ENCODE results near the gene C11orf91.
A peak's percentile ranks its signal among the peaks of the same experiment; 100 is the strongest.
"Not testable (repeated sequence)": the region's sequence is repeated elsewhere in the genome, so short reads cannot be mapped to it uniquely, and the experiment has no call there.

Gene C11orf91, protein sequence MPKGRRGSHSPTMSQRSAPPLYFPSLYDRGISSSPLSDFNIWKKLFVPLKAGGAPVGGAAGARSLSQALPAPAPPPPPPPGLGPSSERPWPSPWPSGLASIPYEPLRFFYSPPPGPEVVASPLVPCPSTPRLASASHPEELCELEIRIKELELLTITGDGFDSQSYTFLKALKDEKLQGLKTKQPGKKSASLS

DNA sequence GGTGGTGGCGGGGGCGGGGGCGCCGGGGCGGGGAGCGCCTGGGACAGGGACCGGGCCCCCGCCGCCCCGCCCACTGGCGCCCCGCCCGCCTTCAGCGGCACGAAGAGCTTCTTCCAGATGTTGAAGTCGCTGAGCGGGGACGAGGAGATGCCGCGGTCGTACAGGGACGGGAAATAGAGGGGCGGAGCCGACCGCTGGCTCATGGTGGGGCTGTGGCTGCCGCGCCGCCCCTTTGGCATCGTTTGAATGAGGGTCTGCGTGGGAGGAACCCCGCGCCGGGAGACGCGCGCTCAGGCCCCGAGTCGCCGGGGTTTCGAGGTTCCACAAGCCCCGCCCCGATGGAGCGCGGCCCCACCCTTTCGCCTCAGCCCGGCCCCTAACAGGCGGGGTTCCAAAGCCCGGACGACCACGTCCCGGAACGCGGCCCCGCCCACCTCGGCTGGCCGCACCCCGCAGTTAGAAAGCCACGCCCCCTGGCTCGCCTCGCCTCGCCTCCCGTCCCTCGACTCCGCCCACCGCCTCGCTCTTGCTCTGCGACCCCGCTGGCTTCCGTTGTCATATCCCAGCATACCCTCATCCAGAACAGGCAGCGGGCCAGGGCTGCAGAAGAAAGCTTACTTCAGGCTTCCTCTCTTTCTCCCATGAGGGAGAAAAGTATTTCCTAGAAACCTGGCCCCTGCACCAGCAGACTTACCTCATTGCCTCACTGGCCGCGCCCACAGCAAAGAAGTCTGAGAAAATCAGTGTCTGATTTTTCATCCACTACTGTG, at the start of gene C11orf91:
Gene C11orf91 (minus strand): TSS at position 325 of the 770 bp plus-strand sequence. CDS start 86 bp downstream, at position 239.
- peak; percentile 81 to 92 for DNase-seq (ENCODE audit: low read depth in 2 of 2)

DNA sequence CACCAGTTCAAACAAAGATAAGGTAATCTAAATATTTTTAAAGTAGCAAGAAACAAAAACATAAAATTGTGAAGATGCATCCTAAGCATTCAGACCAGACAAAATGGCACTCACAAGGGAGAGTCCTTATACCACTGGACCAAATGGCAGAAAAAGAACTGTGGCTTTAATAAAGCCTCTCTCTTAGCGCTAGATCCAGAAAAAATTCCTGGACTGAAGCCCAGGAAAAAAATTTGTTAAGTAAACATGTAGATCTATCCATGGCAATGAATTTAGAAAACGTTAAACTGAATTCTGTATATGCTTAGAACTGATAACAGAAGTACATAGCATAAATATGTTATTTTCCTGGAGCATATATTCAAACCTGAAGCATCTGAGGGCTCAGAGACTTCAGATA, 47.4 kb upstream of the C11orf91 start:
- no peak for DNase-seq (ENCODE audit: low read depth in 2 of 2)

DNA sequence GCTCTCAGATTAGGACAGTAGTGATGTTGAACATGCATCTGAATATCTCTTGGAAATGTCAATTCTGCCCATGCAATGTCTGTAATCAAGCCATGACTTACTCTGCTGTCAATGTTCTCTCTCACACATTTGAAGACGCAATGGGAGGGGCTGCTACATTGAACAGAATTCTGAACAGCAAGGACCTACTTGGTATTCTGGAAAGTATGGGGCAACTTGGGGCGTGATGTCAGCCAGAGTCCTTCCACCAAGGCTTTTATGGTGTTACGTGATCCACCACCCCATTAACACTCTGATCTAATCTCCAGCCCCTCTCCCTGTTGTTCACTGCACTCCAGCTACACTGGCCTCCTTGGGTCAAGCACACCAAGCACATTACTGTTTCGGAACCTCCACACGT, 42.7 kb upstream of the C11orf91 start:
- no peak for DNase-seq (ENCODE audit: low read depth in 2 of 2)

DNA sequence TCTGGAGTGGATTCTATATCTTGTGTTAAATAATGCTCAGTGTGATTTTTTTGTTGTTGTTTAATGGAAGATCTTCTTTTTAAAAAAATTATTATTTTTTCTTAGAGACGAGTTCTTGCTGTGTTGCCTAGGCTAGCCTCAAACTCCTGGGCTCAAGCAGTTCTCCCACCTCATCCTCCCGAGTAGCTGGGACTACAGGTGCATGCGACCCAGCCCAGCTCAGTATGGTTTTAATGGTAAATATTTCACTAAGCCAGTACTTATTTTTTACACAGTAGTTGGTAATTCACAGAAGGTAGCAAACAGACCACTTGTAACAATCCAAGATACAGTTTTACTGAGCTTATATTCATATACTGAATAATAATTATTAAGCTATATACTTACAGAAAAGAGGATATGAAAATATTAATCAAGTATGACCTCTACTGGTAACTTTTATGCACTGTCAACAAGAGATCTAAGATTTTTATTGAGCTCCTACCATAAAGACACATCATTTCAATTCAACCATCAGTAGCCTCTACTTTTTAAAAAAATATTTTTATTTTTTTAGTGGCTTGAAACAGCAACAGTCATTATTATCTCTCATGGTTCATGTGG, 41.7 kb upstream of the C11orf91 start:
- DNase-seq (ENCODE audit: low read depth in 2 of 2) = no peak

DNA sequence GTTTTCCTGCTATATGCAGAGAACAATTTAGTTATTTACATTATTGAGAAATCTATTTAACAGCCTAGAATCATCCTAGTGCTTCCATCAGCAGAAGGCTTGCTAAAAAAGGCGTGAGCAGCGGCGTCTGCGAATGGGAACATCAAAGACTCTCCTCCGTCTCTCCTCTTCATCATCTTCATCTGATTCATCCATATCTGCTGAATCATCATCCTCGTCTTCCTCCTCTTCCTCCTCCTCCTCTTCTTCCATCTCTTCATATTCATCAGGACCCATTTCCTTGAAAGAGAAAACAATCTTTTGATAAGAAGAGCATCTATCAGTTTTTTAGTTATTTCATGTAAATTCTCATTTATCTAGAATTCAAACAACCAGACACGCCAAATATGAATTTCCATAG, 41.2 kb upstream of the C11orf91 start:
- DNase-seq (ENCODE audit: low read depth in 2 of 2) = no peak

DNA sequence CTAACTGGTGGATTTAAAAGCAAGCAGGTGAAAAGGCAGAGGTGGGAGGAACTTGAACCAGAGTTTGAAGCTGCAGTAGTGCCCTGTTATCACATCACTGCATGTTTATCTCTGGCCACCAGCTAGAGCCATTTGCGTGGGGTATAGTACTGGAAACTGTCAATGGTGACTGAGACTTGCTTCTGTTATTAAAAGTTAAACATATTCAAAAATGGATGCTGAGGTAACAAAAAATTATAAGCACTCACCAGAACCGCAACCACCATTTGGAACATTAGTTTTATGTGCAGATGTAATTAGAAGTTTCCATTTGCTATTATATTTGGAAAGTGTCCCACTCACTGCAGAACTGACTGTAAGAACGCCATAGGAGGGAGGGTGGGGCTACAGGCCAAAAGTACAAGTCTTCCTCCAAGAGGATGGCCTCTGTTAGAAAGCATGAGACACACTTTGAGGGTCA, 36.8 kb upstream of the C11orf91 start:
- DNase-seq (ENCODE audit: low read depth in 2 of 2) = no peak

DNA sequence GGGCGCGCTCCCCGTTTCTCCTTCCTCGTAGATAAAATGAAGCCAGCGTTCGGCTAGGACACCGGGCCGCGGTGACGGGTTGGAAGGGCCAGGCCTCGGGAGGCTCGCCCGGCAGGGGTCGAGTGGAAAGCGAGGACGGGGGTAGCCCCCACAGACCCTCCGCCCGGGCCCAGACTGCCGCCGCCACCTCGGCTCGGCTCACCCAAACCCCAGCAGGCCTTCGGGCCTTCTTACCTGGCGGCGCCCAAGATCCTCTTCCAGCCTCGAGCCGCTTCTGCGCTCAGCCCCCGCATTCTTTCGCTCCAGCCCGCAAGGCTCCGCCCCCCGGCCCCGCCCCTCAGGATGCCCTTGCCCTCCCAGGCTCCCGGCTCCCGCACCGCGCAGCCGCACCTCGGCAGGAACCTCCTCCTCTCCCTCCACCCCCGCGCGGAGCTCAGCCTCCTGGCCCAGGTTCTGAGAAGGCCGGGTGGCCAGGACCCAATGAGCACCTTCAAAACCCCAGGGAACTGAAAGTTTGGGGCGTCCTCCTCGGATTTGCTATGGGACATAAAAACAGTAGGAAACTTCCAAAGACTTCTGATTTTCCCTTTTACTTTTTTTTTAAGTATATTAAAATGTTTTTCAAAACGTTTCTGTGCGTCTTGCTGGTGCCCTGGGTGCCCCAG, 35.7 kb upstream of the C11orf91 start, which contains the start of gene CD59:
Gene CD59 (minus strand): TSS at position 276 of the 665 bp plus-strand sequence. CDS start 13,978 bp downstream, outside the sequence.
- peak; percentile 77 to 81 for DNase-seq (ENCODE audit: low read depth in 2 of 2)

DNA sequence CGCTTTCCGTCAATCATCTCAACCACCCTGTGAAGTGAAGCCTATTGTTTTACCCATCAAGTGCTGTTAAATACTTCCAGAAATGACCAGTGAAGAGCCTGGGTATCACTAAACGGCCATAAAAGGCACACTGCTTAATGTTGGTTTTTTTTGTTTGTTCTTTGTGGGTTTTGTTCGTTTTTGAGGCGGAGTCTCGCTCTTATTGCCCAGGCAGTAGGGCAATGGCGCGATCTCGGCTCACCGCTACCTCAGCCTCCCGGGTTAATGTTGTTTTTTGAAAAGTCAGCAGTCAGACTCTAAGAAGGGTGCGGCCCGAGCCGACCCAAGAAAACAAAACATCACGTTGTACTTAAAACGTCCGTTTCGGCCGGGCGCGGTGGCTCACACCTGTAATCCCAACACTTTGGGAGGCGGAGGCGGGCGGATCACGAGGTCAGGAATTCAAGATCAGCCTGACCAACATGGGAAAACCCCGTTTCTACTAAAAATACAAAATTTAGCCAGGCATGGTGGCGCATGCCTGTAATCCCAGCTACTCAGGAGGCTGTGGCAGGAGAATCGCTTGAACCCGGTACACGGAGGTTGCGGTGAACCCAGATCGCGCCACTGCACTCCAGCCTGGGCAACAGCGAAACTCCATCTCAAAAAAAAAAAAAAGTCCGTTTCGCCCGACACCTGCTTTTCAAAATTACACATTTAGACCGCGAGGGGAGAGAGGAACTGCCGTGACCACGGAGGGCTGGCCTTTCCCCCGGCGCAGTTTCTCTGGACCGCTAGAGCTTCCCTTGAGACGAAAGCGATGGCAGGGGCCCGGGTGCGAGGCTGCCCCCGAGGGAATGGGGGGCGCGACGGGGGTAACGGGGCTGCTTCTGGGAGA, 34.9 kb upstream of the C11orf91 start:
- DNase-seq (ENCODE audit: low read depth in 2 of 2) = no peak

DNA sequence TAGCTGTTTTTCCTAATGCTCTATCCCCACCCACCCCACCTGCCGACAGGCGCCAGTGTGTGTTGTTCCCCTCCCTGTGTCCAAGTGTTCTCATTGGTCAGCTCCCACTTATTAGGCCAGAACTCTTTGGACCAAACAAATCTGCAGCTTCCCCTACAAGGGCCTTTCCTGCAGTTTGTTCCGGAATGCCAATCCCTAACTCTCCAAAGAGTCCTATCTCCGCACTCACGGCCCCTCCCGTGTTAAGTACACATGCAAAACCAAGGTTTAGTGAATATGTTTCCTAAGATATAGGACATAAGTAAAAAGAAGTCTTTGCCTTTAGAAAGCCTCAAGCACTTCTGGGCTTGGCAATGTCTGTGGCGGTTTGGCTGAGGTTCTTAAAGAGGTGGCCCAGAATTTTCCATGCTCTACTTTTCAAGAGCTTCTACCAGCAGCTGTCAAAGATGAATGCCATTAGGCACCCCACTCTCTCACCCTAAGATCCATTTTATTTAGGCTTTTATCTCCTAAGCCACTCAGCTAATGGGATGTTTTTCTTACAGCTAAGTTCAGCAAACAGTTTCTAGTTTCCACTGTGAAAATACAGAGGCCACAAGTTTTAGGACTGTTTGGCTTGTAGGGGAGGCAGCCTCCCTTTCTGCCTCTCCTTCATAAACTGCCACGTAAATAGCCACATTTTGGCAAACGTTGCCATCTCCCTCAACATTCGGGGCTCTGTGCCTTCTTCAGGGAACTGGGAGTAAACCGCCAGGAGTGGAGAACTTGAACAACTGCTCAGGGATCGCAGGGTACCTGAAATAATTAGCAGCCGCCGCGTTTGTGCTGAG, 34.0 kb upstream of the C11orf91 start:
- no peak for DNase-seq (ENCODE audit: low read depth in 2 of 2)

DNA sequence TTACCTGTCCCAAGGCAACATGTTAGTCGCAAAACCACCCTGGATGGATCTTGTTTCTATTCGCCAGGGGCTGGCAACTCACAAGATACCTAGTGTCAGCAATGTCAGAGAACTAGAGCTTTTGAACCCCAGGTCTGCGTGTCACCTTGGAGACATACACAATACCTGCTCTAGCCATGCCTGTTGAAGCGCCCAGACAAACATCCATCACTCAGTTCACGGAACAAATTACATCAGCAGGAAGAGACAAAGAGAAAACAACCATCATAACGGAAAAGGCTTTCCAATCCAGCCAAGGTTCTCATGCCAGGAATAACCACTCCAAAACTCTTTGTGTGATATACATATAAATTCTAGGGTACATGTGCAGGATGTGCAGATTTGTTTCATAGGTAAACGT, 33.4 kb upstream of the C11orf91 start:
- DNase-seq (ENCODE audit: low read depth in 2 of 2) = no peak

DNA sequence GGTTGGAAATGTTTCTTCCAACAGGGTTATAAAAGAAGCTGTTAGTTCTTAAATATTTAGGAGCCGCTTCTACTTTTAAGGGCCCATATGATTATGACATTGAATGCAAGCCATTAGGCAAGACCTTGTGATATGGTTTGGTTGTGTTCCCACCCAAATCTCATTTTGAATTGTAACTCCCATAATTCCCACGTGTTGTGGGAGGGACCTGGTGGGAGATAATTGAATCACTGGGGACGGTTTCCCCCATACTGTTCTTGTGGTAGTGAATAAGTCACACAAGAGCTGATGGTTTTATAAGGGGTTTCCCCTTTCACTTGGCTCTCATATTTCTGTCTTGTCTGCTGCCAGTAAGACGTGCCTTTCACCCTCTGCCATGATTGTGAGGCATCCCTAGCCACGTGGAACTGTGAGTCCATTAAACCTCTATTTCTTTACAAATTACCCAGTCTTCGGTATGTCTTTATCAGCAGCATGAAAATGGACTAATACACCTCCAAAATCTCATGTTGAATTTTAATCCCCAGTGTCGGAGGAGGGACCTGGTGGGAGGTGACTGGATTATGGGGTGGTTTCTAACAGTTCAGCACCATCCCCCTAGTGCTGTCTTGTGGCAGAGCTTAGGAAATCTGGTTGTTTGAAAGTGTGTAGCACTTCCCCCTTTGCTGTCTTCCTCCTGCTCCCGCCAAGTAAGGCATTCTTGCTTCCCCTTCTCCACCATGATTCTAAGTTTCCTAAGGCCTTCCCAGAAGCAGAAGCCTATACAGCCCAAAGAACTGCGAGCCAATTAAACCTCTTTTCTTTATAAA, 31.3 kb upstream of the C11orf91 start:
- peak in 1 of 2 donors; percentile 39 for DNase-seq (ENCODE audit: low read depth in 2 of 2)

DNA sequence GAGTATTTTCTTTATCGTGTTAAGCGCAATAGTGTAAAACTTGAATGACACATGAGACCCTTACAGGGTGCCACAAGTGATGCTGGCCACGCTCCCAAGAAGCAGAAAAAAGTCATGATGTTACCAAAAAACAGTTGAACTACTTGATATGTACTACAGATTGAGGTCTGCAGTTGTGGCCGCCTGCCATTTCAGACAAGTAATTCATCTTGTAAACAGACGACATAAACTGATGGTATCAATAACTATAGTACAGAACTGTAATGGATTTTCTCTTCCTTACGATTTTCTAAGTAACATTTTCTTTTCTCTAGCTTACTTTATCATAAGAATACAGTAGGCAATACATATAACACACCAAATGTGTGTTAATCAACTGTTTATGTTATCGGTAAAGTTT, 30.1 kb upstream of the C11orf91 start:
- no peak for DNase-seq (ENCODE audit: low read depth in 2 of 2)

DNA sequence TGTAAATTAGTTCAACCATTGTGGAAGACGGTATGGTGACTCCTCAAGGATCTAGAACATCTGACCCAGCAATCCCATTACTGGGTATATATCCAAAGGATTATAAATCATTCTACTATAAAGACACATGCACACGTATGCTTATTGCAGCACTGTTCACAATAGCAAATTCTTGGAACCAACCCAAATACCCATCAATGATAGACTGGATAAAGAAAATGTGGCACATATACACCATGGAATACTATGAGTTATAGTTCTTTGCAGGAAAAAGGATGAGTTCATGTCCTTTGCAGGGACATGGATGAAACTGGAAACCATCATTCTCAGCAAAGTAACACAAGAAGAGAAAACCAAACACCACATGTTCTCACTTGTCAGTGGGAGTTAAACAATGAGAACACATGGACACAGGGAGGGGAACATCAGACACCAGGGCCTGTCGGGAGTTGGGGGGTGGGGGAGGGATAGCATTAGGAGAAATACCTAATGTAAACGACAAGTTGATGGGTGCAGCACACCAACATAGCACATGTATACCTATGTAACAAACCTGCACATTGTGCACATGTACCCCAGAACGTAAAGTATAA, 28.5 kb upstream of the C11orf91 start:
- DNase-seq (ENCODE audit: low read depth in 2 of 2) = not testable (repeated sequence)

DNA sequence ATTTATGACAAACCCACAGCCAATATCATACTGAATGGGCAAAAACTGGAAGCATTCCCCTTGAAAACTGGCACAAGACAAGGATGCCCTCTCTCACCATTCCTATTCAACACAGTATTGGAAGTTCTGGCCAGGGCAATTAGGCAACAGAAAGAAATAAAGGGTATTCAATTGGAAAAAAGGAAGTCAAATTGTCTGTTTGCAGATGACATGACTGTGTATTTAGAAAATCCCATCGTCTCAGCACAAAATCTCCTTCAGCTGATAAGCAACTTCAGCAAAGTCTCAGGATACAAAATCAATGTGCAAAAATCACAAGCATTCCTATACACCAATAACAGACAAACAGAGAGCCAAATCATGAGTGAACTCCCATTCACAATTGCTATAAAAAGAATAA, 26.9 kb upstream of the C11orf91 start:
- not testable (repeated sequence) for DNase-seq (ENCODE audit: low read depth in 2 of 2)

DNA sequence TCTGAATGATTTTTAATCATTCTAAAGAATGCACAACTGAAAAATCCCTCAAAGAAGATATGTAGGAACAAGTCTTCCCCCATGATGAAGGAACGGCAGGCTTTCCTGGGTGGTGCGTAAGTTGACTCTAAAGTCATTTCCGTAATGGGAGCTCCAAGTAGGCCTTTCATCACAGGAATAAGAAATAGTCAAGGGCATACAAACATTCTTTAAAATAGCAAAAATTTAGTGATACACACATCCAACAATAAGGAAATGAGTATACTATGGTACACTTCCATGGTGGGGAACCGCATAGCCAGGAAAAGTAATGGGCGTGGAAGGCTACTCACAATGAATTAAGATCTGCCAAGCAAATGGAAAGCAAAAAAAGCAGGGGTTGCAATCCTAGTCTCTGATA, 24.9 kb upstream of the C11orf91 start:
- no peak for DNase-seq (ENCODE audit: low read depth in 2 of 2)

DNA sequence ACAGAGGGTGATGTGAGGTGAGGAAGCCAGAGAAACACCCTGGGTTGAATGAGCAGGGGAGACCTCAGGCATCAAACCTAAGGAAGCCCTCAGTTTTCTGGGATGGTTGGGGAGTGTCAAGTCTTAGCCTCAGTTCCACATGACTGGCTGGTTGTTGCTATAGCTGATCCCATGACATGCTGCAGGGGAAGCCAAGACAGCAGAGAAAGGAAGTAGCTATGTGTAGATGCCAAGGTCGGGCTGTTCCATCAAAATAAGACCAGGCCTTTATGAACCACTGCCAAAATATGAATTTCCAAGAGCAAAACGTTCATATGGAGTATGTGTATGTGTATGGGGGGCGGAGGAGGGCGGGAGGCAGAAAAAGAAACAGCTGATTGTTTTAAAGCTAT, 24.0 kb upstream of the C11orf91 start:
- DNase-seq (ENCODE audit: low read depth in 2 of 2) = no peak

DNA sequence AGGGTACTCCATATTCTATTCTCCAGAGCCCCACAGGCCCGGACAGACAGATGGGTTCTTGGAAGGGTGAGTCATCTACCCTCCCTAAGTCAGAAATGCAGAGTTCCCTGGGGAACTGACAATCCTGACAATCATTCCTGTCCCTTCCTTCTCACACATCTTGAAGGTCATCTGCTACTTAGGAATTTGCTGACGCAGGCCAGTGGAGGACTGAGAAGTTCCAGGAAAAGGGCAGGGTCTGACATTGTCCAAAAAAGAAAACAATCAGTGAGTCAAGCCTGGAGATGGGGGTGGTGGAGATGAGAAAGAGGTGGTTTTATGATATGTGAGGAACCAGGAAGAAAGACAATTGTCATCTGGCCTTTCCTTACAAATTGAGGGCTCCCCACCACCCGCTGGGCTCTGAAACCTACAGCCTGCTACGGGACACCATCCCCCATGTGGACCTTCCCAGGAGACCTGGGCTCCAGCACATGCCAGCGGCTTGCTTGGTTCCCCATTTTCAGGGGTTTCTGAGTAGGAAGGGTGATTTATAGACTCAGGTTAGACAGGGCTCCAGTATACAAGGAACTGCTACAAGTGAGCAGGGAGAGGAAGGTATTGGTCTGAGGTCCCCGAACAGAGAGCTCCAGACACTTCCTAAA, 22.7 kb upstream of the C11orf91 start:
- DNase-seq (ENCODE audit: low read depth in 2 of 2) = no peak

DNA sequence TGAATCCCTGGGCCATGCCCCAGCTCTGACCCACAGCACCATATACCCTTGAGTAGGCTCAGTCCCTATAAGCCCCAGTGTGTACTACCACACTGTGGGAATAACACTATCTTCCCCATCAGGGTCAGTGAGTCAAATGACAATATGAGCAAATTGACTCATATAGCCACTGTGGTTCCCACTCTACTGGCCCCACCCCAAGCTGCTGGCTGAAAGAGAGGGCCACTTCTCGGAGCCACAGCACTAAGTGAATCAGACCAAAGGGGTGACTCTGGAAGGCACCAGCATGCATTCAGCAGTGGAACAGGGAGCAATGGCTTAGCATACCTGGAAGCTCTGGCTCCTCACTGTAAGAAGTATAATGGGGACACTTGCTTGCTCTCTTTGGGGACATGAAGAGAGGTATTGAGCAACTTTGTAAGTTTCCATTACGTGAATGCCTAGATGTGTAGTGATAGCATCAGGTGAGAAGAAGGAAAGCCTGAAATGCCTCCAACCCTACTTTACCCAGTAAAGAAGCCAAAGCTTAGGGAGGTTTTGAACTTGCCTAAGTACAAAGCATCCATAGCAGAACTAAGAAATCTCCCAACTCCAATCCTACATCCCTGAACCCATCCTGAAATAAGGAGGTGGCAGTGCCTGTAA, 22.1 kb upstream of the C11orf91 start:
- peak; percentile 62 to 68 for DNase-seq (ENCODE audit: low read depth in 2 of 2)
